Mucosa of stomach (tissue), 1 donor: ENCODE data around the gene LRP1B.

ENCODE experiments used
- H3K27me3 ChIP-seq: one replicate; pipeline ENCODE4 v1.7.0; 2013; ENCODE audit warnings: mild to moderate bottlenecking, low read length; ENCODE audit not compliant: control insufficient read depth, insufficient read depth
- H3K36me3 ChIP-seq: one replicate; pipeline ENCODE4 v1.7.0; 2013; ENCODE audit warnings: low read length; ENCODE audit not compliant: control insufficient read depth, insufficient read depth
- H3K4me1 ChIP-seq: one replicate; pipeline ENCODE4 v1.7.0; 2013; ENCODE audit warnings: mild to moderate bottlenecking, low read length; ENCODE audit not compliant: control insufficient read depth, insufficient read depth
- H3K4me3 ChIP-seq: one replicate; pipeline ENCODE4 v1.7.0; 2013; ENCODE audit warnings: low read length
- H3K9ac ChIP-seq: one replicate; pipeline ENCODE4 v1.7.0; 2013; ENCODE audit warnings: mild to moderate bottlenecking, low read length, moderate library complexity
- H3K9me3 ChIP-seq: one replicate; pipeline ENCODE4 v1.7.0; 2013; ENCODE audit warnings: mild to moderate bottlenecking, low read length, moderate library complexity; ENCODE audit not compliant: control insufficient read depth
- donor health status: Pancreatic carcinoma.

The LRP1B gene

DNA sequence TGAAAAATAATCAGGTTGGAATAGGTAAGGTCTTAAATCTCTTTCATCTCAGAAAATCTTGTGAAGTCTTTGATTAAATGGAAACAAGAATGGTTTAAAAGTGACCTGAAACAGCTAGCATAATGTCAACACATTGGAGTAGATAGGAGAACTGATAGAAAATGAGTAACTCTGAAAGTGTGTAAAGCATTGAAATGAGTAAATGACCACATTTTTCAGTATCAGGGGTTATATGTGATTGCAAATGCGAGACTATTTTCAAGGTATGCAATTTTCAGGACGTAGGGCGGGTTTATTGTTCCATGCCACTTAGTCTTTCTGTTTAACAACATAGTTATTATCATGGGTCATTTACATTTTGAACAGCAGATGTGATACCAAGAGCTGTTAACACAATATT is 1383.2 kb downstream of the LRP1B start:
- H3K9ac ChIP-seq, result no peak overlapping the region
- H3K9me3 ChIP-seq, result no peaks in the 10 kb centered on the region
- no peak overlapping the region for H3K4me3 ChIP-seq
- H3K4me1 ChIP-seq, result no peaks in the 10 kb centered on the region
- no peaks in the 10 kb centered on the region for H3K36me3 ChIP-seq
- no peaks in the 10 kb centered on the region for H3K27me3 ChIP-seq

DNA sequence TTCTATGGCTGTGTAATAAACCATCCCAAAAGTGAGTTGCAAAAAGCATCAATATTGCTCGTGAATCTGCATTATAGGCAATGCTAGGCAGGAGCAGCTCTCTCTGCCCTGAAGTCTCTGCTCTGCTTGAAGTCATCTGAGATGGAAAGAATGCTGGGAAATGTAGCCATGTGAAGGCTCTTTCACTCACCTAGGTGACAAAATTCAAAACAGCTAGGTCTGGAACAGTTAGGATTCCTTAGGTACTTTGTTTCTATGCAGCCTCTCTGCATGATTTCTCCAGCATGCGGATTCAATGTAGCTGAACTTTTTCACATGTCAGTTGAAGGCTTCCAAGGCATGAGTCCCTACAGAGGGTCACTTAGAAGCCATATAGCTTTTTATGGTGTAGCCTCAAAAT is 1383.7 kb downstream of the LRP1B start:
- Histone ChIP-seq H3K9me3 (no peaks in the 10 kb centered on the region), H3K27me3 (no peaks in the 10 kb centered on the region), H3K9ac (no peak overlapping the region), H3K36me3 (no peaks in the 10 kb centered on the region), H3K4me3 (no peak overlapping the region), H3K4me1 (no peaks in the 10 kb centered on the region)

DNA sequence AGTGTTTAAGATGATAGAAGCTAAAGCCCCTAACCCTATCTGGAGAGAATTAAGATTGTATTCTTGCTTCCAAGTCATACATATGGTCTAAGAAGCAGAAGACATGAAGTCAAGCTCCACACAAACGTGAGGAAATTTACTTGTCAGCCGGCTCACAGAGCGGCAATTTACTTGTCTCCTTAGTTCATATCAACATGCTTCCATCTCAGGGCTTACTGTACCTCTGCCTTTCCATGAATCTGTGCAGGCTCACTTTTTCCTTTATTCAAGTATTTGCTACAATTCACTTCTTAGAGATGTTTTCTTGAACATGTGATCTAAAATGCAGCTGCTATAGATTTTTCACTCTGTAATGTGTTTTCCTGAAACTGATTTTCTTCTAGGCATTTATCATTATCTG is 1386.4 kb downstream of the LRP1B start:
- H3K9me3 ChIP-seq, result no peaks in the 10 kb centered on the region
- H3K4me3 ChIP-seq, result no peak overlapping the region
- H3K9ac ChIP-seq, result no peak overlapping the region
- H3K4me1 ChIP-seq, result no peaks in the 10 kb centered on the region
- H3K27me3 ChIP-seq, result no peaks in the 10 kb centered on the region
- no peaks in the 10 kb centered on the region for H3K36me3 ChIP-seq

DNA sequence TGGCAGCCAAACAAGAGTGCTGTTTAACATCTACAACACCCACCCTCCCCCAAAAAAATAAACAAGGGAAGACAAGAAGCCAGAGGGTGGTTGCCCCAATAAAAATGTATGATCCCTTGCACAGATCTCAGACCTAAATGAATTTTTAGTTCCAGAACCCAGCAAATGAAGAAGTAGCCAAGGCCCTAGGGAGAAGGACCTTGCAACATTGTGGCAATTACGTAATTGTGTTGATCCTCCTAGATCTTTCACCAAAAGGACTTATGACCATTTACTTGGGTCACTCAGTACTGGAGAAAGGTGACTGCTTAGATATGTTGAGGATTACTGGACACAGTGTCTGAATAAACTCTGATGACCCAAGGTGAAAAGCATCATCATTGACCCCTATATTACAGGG is 1393.8 kb downstream of the LRP1B start:
- no peak overlapping the region for H3K9ac ChIP-seq
- no peaks in the 10 kb centered on the region for H3K4me1 ChIP-seq
- no peaks in the 10 kb centered on the region for H3K27me3 ChIP-seq
- no peak overlapping the region for H3K4me3 ChIP-seq
- no peaks in the 10 kb centered on the region for H3K36me3 ChIP-seq
- H3K9me3 ChIP-seq, result no peaks in the 10 kb centered on the region

DNA sequence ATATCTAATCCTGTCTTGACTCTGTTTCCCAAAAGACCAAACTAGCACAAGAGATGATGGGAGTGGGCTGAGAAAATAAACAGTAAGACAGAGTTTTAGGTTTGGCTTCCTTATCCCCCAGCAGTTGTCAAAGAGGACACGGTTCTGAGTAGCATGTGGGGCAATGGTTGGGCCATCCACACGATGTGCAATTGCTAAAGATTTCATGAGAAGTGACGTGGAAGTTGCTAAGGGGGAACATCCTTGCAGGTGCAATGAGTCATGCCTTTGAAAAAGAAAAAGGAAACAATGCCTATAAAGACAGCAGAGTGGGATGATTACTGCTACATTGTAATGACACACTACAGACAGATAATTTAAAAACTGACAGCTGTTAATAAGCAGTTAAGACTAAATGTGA is 1395.8 kb downstream of the LRP1B start:
- no peaks in the 10 kb centered on the region for H3K9me3 ChIP-seq
- H3K9ac ChIP-seq, result no peak overlapping the region
- no peaks in the 10 kb centered on the region for H3K4me1 ChIP-seq
- H3K36me3 ChIP-seq, result no peaks in the 10 kb centered on the region
- no peaks in the 10 kb centered on the region for H3K27me3 ChIP-seq
- no peak overlapping the region for H3K4me3 ChIP-seq

DNA sequence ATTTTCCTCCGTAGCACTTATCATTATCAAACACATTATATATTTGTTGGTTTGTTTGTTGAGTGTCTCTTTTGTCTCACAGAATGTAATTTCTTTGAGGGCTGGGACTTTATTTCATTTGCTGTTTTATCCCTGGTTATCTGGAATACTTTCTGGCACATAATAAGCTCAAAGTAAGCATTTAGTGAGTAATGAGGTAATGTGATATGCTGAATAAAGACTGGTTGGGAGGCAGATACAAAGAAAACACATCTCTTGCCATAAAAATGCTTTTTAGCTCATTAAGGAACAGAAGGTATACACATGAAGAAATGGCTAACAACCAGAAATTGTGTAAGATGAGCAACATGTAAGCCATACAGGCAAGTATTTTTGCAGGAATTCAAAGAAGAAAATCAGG is 1411.8 kb downstream of the LRP1B start:
- H3K36me3 ChIP-seq, result no peaks in the 10 kb centered on the region
- no peaks in the 10 kb centered on the region for H3K4me1 ChIP-seq
- no peak overlapping the region for H3K4me3 ChIP-seq
- H3K27me3 ChIP-seq, result no peaks in the 10 kb centered on the region
- H3K9ac ChIP-seq, result no peak overlapping the region
- H3K9me3 ChIP-seq, result no peaks in the 10 kb centered on the region

DNA sequence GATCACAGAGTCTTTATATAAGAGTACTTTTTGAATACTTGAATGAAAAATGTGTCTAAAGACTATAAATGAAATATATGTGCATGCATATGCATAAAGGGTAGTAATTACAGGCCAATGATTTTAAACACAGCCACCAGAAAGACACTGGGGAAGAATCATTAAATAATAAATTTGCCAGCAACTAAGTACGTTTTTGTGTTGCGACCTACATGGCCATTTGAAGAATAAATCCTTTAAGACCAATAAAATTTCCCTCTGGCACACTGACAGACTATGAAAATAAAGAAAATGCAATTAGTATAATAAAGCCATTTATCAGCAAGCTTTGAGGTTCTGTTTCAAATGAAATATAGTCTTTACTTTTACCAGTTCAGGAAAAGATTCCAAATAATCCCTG is 1413.3 kb downstream of the LRP1B start:
- H3K27me3 ChIP-seq, result no peaks in the 10 kb centered on the region
- H3K36me3 ChIP-seq, result no peaks in the 10 kb centered on the region
- H3K4me1 ChIP-seq, result no peaks in the 10 kb centered on the region
- H3K9ac ChIP-seq, result no peak overlapping the region
- H3K4me3 ChIP-seq, result no peak overlapping the region
- no peaks in the 10 kb centered on the region for H3K9me3 ChIP-seq

DNA sequence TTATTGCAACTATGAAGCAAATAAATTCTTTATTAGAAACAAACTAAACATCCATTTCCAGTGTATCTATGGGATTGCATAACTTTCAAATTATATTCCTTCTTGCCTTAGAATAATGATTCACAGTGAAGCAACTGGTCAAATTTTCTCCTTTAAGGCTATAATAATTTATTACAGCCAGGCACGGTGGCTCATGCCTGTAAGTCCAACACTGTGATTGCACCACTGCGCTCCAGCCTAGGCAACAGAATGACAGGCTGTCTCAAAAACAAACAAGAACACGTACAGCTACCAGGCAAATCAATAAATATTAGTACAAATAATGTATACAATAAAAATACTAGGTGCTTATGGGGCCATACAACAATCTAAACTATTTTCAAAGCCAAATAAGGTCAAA is 1416.2 kb downstream of the LRP1B start:
- no peaks in the 10 kb centered on the region for H3K36me3 ChIP-seq
- H3K4me3 ChIP-seq, result no peak overlapping the region
- H3K9ac ChIP-seq, result no peak overlapping the region
- H3K4me1 ChIP-seq, result no peaks in the 10 kb centered on the region
- H3K27me3 ChIP-seq, result no peaks in the 10 kb centered on the region
- no peaks in the 10 kb centered on the region for H3K9me3 ChIP-seq

DNA sequence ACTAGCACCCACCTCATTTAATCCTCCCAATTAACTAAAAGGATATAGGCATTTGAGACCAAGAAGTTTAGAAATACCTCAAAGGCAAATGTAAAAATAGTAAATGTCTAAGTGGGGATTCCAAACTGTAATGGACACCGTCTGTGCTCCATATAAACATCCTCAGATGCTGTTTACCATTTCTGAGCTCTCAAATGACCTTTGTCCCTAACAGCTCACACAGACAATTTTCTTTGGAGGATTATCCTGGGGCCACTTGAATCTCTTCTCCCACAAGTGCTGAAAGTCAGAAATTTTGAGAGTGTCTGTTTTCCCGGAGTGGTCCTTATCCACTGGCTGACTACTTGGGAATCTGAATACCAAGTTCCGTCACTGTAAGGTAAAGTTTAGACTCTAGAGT is 1418.9 kb downstream of the LRP1B start:
- no peak overlapping the region for H3K9ac ChIP-seq
- H3K4me3 ChIP-seq, result no peak overlapping the region
- no peaks in the 10 kb centered on the region for H3K9me3 ChIP-seq

DNA sequence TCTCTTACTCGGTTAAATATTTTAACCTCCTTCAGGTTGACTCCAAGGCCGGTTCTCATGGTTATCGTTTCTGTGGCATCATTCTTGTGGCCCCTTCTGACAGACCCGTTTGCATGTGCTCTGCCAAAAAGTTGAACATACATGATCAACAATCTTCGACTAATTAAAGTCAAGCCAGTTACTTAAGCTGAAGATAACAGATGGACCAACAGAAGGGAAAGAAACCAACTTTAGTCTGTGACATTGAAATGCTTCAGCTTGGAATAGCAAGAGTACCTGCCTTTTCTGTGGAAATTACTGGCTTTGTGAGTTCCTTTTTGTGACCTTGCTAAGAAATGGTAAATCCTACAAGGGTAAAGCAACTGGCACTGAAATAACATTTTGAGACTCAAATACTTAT is 1429.1 kb downstream of the LRP1B start:
- no peaks in the 10 kb centered on the region for H3K9me3 ChIP-seq
- no peaks in the 10 kb centered on the region for H3K27me3 ChIP-seq
- no peaks in the 10 kb centered on the region for H3K36me3 ChIP-seq
- H3K4me1 ChIP-seq, result no peaks in the 10 kb centered on the region
- H3K9ac ChIP-seq, result no peak overlapping the region
- H3K4me3 ChIP-seq, result no peak overlapping the region

More for the DNA sequence above, 1418.9 kb downstream of the LRP1B start:
- Histone ChIP-seq H3K4me1 (no peaks in the 10 kb centered on the region), H3K36me3 (no peaks in the 10 kb centered on the region), H3K27me3 (no peaks in the 10 kb centered on the region)

DNA sequence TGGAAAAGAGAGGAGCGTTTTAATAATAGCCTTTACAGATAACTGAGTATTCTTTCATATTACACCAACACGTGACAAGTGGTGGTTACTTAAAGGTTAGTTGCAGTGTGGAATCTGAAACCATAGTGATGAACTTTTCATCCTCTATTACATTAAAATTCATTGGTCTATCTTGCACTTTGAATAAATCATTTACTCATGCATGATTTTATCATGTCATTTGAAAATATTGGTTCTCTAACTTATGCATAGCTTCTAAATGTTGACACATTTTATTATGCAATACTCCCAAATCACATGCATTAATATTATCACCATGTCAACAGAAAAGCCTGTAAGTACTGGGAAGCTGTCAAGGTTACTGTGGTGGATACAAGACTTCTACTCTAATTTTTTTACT is 1432.2 kb downstream of the LRP1B start:
- Histone ChIP-seq H3K4me1 (no peaks in the 10 kb centered on the region), H3K36me3 (no peaks in the 10 kb centered on the region), H3K27me3 (no peaks in the 10 kb centered on the region), H3K9ac (no peak overlapping the region), H3K9me3 (no peaks in the 10 kb centered on the region), H3K4me3 (no peak overlapping the region)

DNA sequence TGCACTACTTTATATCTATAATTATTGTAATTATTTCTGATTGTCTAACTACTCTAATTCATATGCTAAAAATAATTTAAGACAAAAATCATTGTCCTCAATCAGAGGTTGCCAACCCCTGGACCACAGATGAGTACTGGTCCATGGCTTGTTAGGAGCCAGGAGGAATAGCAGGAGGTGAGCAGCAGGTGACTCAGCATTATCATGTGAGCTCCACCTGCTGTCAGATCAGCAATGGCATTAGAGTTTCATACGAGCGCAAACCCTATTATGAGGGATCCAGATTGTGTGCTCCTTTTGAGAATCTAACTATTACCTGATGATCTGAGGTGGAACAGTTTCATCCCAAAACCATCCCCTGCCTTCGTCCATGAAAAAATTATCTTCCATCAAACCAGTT is 1434.4 kb downstream of the LRP1B start:
- Histone ChIP-seq H3K9me3 (no peaks in the 10 kb centered on the region), H3K4me1 (no peaks in the 10 kb centered on the region), H3K9ac (no peak overlapping the region), H3K27me3 (no peaks in the 10 kb centered on the region), H3K36me3 (no peaks in the 10 kb centered on the region), H3K4me3 (no peak overlapping the region)

DNA sequence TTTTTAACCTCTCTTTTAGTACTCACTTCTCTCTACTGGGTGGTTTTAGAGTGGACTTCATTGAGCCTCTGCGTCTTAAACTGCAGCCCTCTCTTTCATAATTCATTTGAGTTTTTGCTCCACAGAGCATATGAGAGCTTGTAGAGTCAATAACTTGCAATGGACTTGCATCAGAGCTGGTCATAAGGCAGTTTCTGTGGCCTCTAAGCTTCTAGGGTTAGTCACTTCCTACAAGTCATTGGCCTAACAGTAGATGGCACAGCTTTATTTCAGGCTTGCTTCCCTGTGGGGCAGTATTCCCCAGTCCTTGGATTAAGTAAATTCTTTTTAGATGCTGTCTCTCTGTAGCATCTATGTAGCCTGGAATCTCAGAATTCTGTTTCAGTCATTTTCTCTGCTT is 1435.7 kb downstream of the LRP1B start:
- Histone ChIP-seq H3K9me3 (no peaks in the 10 kb centered on the region), H3K36me3 (no peaks in the 10 kb centered on the region)

More for the DNA sequence above, 1435.7 kb downstream of the LRP1B start:
- Histone ChIP-seq H3K4me1 (no peaks in the 10 kb centered on the region), H3K4me3 (no peak overlapping the region), H3K27me3 (no peaks in the 10 kb centered on the region), H3K9ac (no peak overlapping the region)
